Keratinocyte (primary cell): ENCODE results near the gene RCE1. TPM values are rescaled to one million over a fixed set of nuclear protein-coding genes. Genes with fewer than 3 reads are reported as not detected.
A peak's percentile ranks its signal among the peaks of the same experiment; 100 is the strongest.

ENCODE experiments used
- DNase-seq: peaks from one replicate; pipeline ENCODE4 v3.0.0-alpha.2; 2011; ENCODE audit warnings: low read depth, missing footprints, low spot score
- FAIRE-seq: peaks from 2 replicates; lab custom pipeline; 2011; peaks lifted over from hg19 to GRCh38; lab: Jason Lieb, UNC
- H2AFZ ChIP-seq: 2 replicates; pipeline ENCODE4 v1.6.0; 2012; ENCODE audit warnings: low read length, control low read depth, inconsistent platforms; ENCODE audit not compliant: control insufficient read depth
- H3K27ac ChIP-seq: 2 replicates; pipeline ENCODE4 v1.5.1; 2011; ENCODE audit warnings: low read length; ENCODE audit not compliant: control insufficient read depth, insufficient read depth
- H3K27me3 ChIP-seq: 3 replicates; pipeline ENCODE4 v1.6.0; 2011; ENCODE audit warnings: low read length; ENCODE audit not compliant: control insufficient read depth, insufficient read depth; ENCODE audit errors: extremely low read depth
- H3K36me3 ChIP-seq, 2 experiments: 2 replicates in 1 of 2; 3 replicates in 1 of 2; pipeline ENCODE4 v1.5.1; 2011; ENCODE audit warnings: low read length in 2 of 2, mild to moderate bottlenecking in 1 of 2; ENCODE audit not compliant: control insufficient read depth in 2 of 2, insufficient read depth in 2 of 2; ENCODE audit errors: extremely low read depth in 1 of 2
- H3K4me1 ChIP-seq: 3 replicates; pipeline ENCODE4 v1.5.1; 2011; ENCODE audit warnings: low read length; ENCODE audit not compliant: control insufficient read depth, insufficient read depth; ENCODE audit errors: extremely low read depth
- H3K4me2 ChIP-seq: 3 replicates; pipeline ENCODE4 v1.6.0; 2011; ENCODE audit warnings: low read depth, low read length; ENCODE audit not compliant: control insufficient read depth, insufficient read depth; ENCODE audit errors: extremely low read depth
- H3K4me3 ChIP-seq, 3 experiments: fragments of 200-600 bp in 1 of 3; sonication (generic) in 1 of 3; 2 replicates in 2 of 3; 3 replicates in 1 of 3; pipeline ENCODE4 v1.5.1; 2011 to 2016; ENCODE audit warnings: low read length in 3 of 3, mild to moderate bottlenecking in 3 of 3, control low read depth in 2 of 3, inconsistent platforms in 1 of 3, low read depth in 1 of 3, mixed read lengths in 1 of 3, mixed run types in 1 of 3, moderate library complexity in 1 of 3; ENCODE audit not compliant: control insufficient read depth in 2 of 3, insufficient read depth in 2 of 3; ENCODE audit errors: extremely low read depth in 1 of 3
- H3K79me2 ChIP-seq: 2 replicates; pipeline ENCODE4 v1.6.0; 2012; ENCODE audit warnings: low read length; ENCODE audit not compliant: control insufficient read depth, insufficient read depth
- H3K9ac ChIP-seq: 3 replicates; pipeline ENCODE4 v1.6.0; 2011; ENCODE audit warnings: low read length; ENCODE audit not compliant: control insufficient read depth, insufficient read depth; ENCODE audit errors: extremely low read depth
- H3K9me1 ChIP-seq: 3 replicates; pipeline ENCODE4 v1.6.0; 2011; ENCODE audit warnings: low read length; ENCODE audit not compliant: control insufficient read depth, insufficient read depth; ENCODE audit errors: extremely low read depth
- H3K9me3 ChIP-seq: 2 replicates; pipeline ENCODE4 v1.5.1; 2012; ENCODE audit warnings: low read depth, low read length; ENCODE audit not compliant: control insufficient read depth
- H4K20me1 ChIP-seq: 3 replicates; pipeline ENCODE4 v1.6.0; 2011; ENCODE audit warnings: low read length; ENCODE audit not compliant: control insufficient read depth, insufficient read depth; ENCODE audit errors: extremely low read depth
- CTCF ChIP-seq, 3 experiments: IDR thresholded peaks in 1 of 3; conservative IDR thresholded peaks in 1 of 3; optimal IDR thresholded peaks in 1 of 3; 2 replicates in 2 of 3; 3 replicates in 1 of 3; pipeline versions ENCODE3 to v1.5.1; 2011; ENCODE audit warnings: low read length in 3 of 3, mild to moderate bottlenecking in 3 of 3, moderate library complexity in 2 of 3, control low read depth in 1 of 3, inconsistent platforms in 1 of 3; ENCODE audit not compliant: insufficient read depth in 2 of 3; ENCODE audit errors: extremely low read depth in 1 of 3
- EZH2 ChIP-seq: IDR thresholded peaks from one replicate; pipeline ENCODE4 v1.6.1; 2012; ENCODE audit warnings: inconsistent platforms, mild to moderate bottlenecking, low read length, moderate library complexity
- dilution Hi-C: fragments of 300-500 bp; cut with MboI; formaldehyde crosslinking; loops from one replicate; pipeline ENCODE4 v1.7.0; 2020; ENCODE audit warnings: low sequenced_read_pairs; ENCODE audit not compliant: extremely low pct_ligation_motif_present
- polyA plus RNA-seq, 5 experiments: library from polyadenylated mRNA; depleted of rRNA in 3 of 5; stranded (reverse) in 3 of 5; stranded (forward) in 1 of 5; unstranded in 1 of 5; fragments of >200 nt; gene quantifications; 1 replicate in 1 of 5; 2 replicates in 3 of 5; 3 replicates in 1 of 5; pipeline versions ENCODE4 v1.2.1 to v1.2.3, GENCODE V29; 2011 to 2012; ENCODE audit warnings: missing spikeins in 2 of 5, low read depth in 1 of 5, low replicate concordance in 1 of 5

RCE1 gene
- polyA plus RNA-seq, 1 donor (not counting 4 experiments of a cell fraction or from before 2014, with no cell fraction given), result 11.2 TPM

GRCh38 chr11:66891851-66892660 lies 48.8 kb downstream of the RCE1 start:
- Histone ChIP-seq H3K4me3 (peak overlapping the region in 1 of 3 experiments; percentile 11), H4K20me1 (no peaks in the 10 kb centered on the region), H3K36me3 (peaks cover 3 to 8% of the 10 kb centered on the region in 2 experiments), H3K4me1 (peaks cover 20% of the 10 kb centered on the region), H3K27ac (peak overlapping the region; percentile 59), H3K9ac (no peak overlapping the region), H3K9me1 (no peaks in the 10 kb centered on the region), H3K79me2 (peaks cover 7% of the 10 kb centered on the region), H3K27me3 (no peaks in the 10 kb centered on the region), H3K4me2 (peak overlapping the region; percentile 1), H2AFZ (no peak overlapping the region), H3K9me3 (no peaks in the 10 kb centered on the region)
- no peak for TF ChIP-seq EZH2
- peak in 1 of 3 experiments; percentile 8 for TF ChIP-seq CTCF (optimal IDR thresholded peaks at IDR 0.05 in 1 of 3, IDR thresholded peaks at IDR 0.05 in 1 of 3, conservative IDR thresholded peaks at IDR 0.05 in 1 of 3; ENCODE audit: extremely low read depth in 1 of 3, insufficient read depth in 2 of 3, low read length in 3 of 3)
- peak; percentile 96 for DNase-seq
- dilution Hi-C loops, result no loop called here
- peak; percentile 92 for FAIRE-seq

- Histone ChIP-seq H3K36me3 (peaks cover 3 to 6% of the 10 kb centered on the region in 2 experiments), H3K4me1 (peaks cover 20% of the 10 kb centered on the region)
Measured at GRCh38 chr11:66892911-66893310, 49.7 kb downstream of the RCE1 start.

More at GRCh38 chr11:66892911-66893310, 49.7 kb downstream of the RCE1 start:
- Histone ChIP-seq H3K4me2 (no peak overlapping the region), H3K9me1 (no peaks in the 10 kb centered on the region), H3K4me3 (peak overlapping the region in 1 of 3 experiments; percentile 16), H3K9me3 (no peaks in the 10 kb centered on the region), H3K9ac (no peak overlapping the region), H3K79me2 (peaks cover 7% of the 10 kb centered on the region), H4K20me1 (no peaks in the 10 kb centered on the region), H3K27ac (no peak overlapping the region), H2AFZ (no peak overlapping the region), H3K27me3 (no peaks in the 10 kb centered on the region)
- TF ChIP-seq EZH2 (no peak), CTCF (optimal IDR thresholded peaks at IDR 0.05 in 1 of 3, IDR thresholded peaks at IDR 0.05 in 1 of 3, conservative IDR thresholded peaks at IDR 0.05 in 1 of 3; ENCODE audit: extremely low read depth in 1 of 3, insufficient read depth in 2 of 3, low read length in 3 of 3) (no peak)
- dilution Hi-C loops, result no loop called here
- FAIRE-seq, result no peak
- DNase-seq, result no peak
